OCI-LY1 (cell line): ENCODE data around the gene TCL1B.

Experiments used
- H2AFZ ChIP-seq: fragments of 200-600 bp; sonication (generic), shearing (Covaris generic); 2 replicates; pipeline ENCODE4 v1.6.0; 2014; ENCODE audit warnings: antibody characterized with exemption, mild to moderate bottlenecking, low read length
- H3F3A ChIP-seq: fragments of 200-600 bp; sonication (generic), shearing (Covaris generic); 2 replicates; pipeline ENCODE4 v1.6.0; 2014; ENCODE audit warnings: mild to moderate bottlenecking, antibody characterized with exemption, low read length, moderate library complexity; ENCODE audit not compliant: insufficient read depth
- H3K27ac ChIP-seq: fragments of 200-600 bp; sonication (generic); 2 replicates; pipeline ENCODE4 v1.5.1; 2014; ENCODE audit warnings: low read length, mixed run types, mild to moderate bottlenecking, low read depth; ENCODE audit not compliant: poor library complexity, severe bottlenecking
- H3K27me3 ChIP-seq: fragments of 200-600 bp; sonication (generic); 2 replicates; pipeline ENCODE4 v1.6.0; 2014; ENCODE audit warnings: antibody characterized with exemption, mild to moderate bottlenecking, low read length, moderate library complexity; ENCODE audit not compliant: insufficient read depth
- H3K36me3 ChIP-seq: fragments of 200-600 bp; sonication (generic); 2 replicates; pipeline ENCODE4 v1.6.1; 2014; ENCODE audit warnings: mild to moderate bottlenecking, antibody characterized with exemption, low read length, moderate library complexity, mixed read lengths; ENCODE audit not compliant: insufficient read depth
- H3K4me1 ChIP-seq: fragments of 200-600 bp; sonication (generic); 2 replicates; pipeline ENCODE4 v1.5.1; 2014; ENCODE audit warnings: mild to moderate bottlenecking, low read length, moderate library complexity; ENCODE audit not compliant: insufficient read depth, severe bottlenecking
- H3K4me2 ChIP-seq: fragments of 200-600 bp; sonication (generic), shearing (Covaris generic); 2 replicates; pipeline ENCODE4 v1.6.1; 2014; ENCODE audit warnings: low read length
- H3K4me3 ChIP-seq: fragments of 200-600 bp; sonication (generic); 2 replicates; pipeline ENCODE4 v1.5.1; 2014; ENCODE audit warnings: low read length, low read depth, mild to moderate bottlenecking, mixed read lengths; ENCODE audit not compliant: poor library complexity, severe bottlenecking
- H3K79me2 ChIP-seq: fragments of 200-600 bp; shearing (Covaris generic); 2 replicates; pipeline ENCODE4 v1.6.1; 2016; ENCODE audit warnings: mixed run types, low read length, mixed read lengths; ENCODE audit not compliant: insufficient read depth
- H3K9ac ChIP-seq: fragments of 200-600 bp; sonication (generic), shearing (Covaris generic); 2 replicates; pipeline ENCODE4 v1.6.1; 2014; ENCODE audit warnings: mild to moderate bottlenecking, low read length, mixed read lengths
- H3K9me2 ChIP-seq: fragments of 200-600 bp; sonication (generic), shearing (Covaris generic); 2 replicates; pipeline ENCODE4 v1.6.1; 2014; ENCODE audit warnings: low read depth, mild to moderate bottlenecking, low read length, mixed read lengths
- H3K9me3 ChIP-seq: fragments of 200-600 bp; shearing (Covaris generic); 2 replicates; pipeline ENCODE4 v1.6.1; 2014; ENCODE audit warnings: low read length, mixed read lengths
- H4K20me1 ChIP-seq: fragments of 200-600 bp; sonication (generic), shearing (Covaris generic); 2 replicates; pipeline ENCODE4 v1.6.0; 2016; ENCODE audit warnings: mild to moderate bottlenecking, low read length; ENCODE audit not compliant: insufficient read depth
- CTCF ChIP-seq: fragments of 200-600 bp; sonication (generic), shearing (Covaris generic); IDR thresholded peaks from 2 replicates; pipeline ENCODE4 v1.5.1; 2017; ENCODE audit warnings: mild to moderate bottlenecking, antibody characterized with exemption, low read length, moderate library complexity, mixed read lengths
- EZH2 ChIP-seq: fragments of 200-600 bp; sonication (generic), shearing (Covaris generic); IDR thresholded peaks from 2 replicates; pipeline ENCODE4 v1.8.0; 2017; ENCODE audit warnings: borderline replicate concordance, mixed run types, mild to moderate bottlenecking, antibody characterized with exemption, low read length, moderate library complexity, mixed read lengths

TCL1B gene

GRCh38 chr14:95651821-95652583 is 34.2 kb upstream of the TCL1B start:
- Histone ChIP-seq H3K36me3 (peaks cover 14% of the 10 kb centered on the region; the same call in 1 of the 2 replicates), H3K4me1 (peaks cover 37% of the 10 kb centered on the region), H3F3A (no peaks in the 10 kb centered on the region), H3K9me2 (no peaks in the 10 kb centered on the region), H3K27ac (peak overlapping the region; percentile 86), H3K4me3 (no peak overlapping the region), H3K79me2 (no peaks in the 10 kb centered on the region), H3K9me3 (no peaks in the 10 kb centered on the region), H4K20me1 (no peaks in the 10 kb centered on the region), H2AFZ (no peak overlapping the region), H3K27me3 (no peaks in the 10 kb centered on the region), H3K4me2 (peak overlapping the region; percentile 40), H3K9ac (peak overlapping the region; percentile 43; the same call in 1 of the 2 replicates)
- no peak for TF ChIP-seq EZH2
- TF ChIP-seq CTCF = no peak

GRCh38 chr14:95652690-95653089 is 33.5 kb upstream of the TCL1B start:
- Histone ChIP-seq H3K4me2 (peak overlapping the region; percentile 40; the same call in 1 of the 2 replicates), H3K4me1 (peaks cover 44% of the 10 kb centered on the region), H4K20me1 (no peaks in the 10 kb centered on the region), H3K9me2 (no peaks in the 10 kb centered on the region), H3F3A (no peaks in the 10 kb centered on the region), H2AFZ (no peak overlapping the region), H3K27ac (peak overlapping the region; percentile 86), H3K79me2 (no peaks in the 10 kb centered on the region), H3K4me3 (no peak overlapping the region), H3K9ac (peak overlapping the region; percentile 43; the same call in 1 of the 2 replicates), H3K36me3 (peaks cover 11% of the 10 kb centered on the region; the same call in 1 of the 2 replicates), H3K9me3 (no peaks in the 10 kb centered on the region), H3K27me3 (no peaks in the 10 kb centered on the region)
- TF ChIP-seq EZH2 (no peak), CTCF (no peak)

DNA sequence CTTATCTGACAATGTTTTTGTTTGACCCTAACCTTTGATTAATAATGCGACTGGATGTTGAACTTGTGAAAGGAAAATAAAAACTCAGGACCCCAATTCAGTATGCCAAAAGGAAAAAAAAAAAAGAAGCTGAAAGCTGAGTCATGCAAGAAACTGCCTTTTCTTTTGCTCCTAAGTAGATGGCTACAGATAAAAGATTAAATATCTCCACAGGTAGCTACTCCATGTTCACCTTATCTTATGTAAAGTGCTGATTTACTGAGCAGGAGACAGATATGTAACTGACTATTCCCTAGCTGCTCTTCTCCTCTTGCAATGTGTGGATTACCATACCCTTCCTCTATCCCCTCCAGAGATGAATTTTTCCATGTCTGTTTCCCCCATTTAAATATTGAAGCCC is 30.8 kb upstream of the TCL1B start:
- no peaks in the 10 kb centered on the region for H3K9me2 ChIP-seq
- no peak overlapping the region for H3K9ac ChIP-seq
- no peaks in the 10 kb centered on the region for H3K79me2 ChIP-seq
- TF ChIP-seq EZH2 = no peak
- no peak for TF ChIP-seq CTCF
- no peaks in the 10 kb centered on the region for H3K27me3 ChIP-seq
- peak overlapping the region; percentile 65 for H3K27ac ChIP-seq
- no peaks in the 10 kb centered on the region for H3F3A ChIP-seq
- no peak overlapping the region for H3K4me3 ChIP-seq
- no peak overlapping the region for H2AFZ ChIP-seq
- no peaks in the 10 kb centered on the region for H4K20me1 ChIP-seq
- 0 out of 2 replicates have a peak, but pooled peaks cover 10% of the 10 kb centered on the region for H3K36me3 ChIP-seq
- no peaks in the 10 kb centered on the region for H3K9me3 ChIP-seq
- H3K4me1 ChIP-seq = peaks cover 56% of the 10 kb centered on the region
- H3K4me2 ChIP-seq = no peak overlapping the region
